ENCODE results near the gene VPS4B. TPM values are rescaled to one million over a fixed set of nuclear protein-coding genes. Genes with fewer than 3 reads are reported as not detected.

Gene VPS4B
- total RNA-seq, 1 donor, result 47.4 TPM

DNA sequence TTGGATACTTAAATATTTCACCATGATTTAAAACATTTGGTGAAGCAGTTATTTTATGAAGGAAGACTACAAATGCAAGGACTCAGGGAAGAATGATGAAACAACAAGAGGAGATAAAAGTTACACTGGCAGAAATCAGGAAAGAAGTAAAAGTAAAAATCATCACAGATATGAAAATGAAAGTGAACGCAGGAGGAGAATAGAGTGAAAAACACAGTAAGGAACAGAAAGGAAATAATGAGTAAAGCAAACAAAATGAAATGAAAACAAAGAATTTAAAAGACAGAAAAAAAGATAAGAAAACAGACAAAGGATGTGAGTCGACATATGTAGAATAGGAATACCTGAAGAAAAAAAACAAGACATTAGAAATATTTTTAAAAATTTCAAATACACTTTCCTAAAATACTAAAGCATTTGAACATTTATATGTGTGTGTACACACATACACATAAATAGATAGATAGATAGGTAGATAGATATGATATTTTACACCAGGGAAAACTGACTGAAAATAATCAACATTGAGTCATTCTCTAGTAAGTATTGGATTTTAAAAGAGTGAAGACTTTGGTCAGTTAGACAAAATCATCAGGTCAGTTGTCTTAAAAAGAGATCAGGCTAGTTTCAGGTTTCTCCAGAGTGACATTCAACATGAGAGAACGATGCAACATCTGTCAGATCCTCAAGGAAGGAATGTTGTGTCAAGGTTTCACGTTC lies 43.2 kb downstream of the VPS4B start:
- peaks cover 7% of the 10 kb centered on the region for H3K36me3 ChIP-seq (ENCODE audit: insufficient read depth, low read length)
- TF ChIP-seq, protein P1, sequence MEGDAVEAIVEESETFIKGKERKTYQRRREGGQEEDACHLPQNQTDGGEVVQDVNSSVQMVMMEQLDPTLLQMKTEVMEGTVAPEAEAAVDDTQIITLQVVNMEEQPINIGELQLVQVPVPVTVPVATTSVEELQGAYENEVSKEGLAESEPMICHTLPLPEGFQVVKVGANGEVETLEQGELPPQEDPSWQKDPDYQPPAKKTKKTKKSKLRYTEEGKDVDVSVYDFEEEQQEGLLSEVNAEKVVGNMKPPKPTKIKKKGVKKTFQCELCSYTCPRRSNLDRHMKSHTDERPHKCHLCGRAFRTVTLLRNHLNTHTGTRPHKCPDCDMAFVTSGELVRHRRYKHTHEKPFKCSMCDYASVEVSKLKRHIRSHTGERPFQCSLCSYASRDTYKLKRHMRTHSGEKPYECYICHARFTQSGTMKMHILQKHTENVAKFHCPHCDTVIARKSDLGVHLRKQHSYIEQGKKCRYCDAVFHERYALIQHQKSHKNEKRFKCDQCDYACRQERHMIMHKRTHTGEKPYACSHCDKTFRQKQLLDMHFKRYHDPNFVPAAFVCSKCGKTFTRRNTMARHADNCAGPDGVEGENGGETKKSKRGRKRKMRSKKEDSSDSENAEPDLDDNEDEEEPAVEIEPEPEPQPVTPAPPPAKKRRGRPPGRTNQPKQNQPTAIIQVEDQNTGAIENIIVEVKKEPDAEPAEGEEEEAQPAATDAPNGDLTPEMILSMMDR (IDR thresholded peaks at IDR 0.05; ENCODE audit: extremely low read depth, low read depth, low read length), result no peak
- no peak overlapping the region for H3K27ac ChIP-seq (ENCODE audit: low read depth, low read length)
- no peak overlapping the region for H2AFZ ChIP-seq (ENCODE audit: low read length)
- peaks cover 6% of the 10 kb centered on the region for H3K4me1 ChIP-seq (ENCODE audit: insufficient read depth, low read length)
- H3K27me3 ChIP-seq (ENCODE audit: insufficient read depth, low read length), result no peaks in the 10 kb centered on the region
- no peaks in the 10 kb centered on the region for H4K20me1 ChIP-seq (ENCODE audit: insufficient read depth, low read length)
- H3K4me2 ChIP-seq (ENCODE audit: insufficient read depth, low read length), result peak overlapping the region; percentile 25
- no peak for DNase-seq (ENCODE audit: insufficient read length, low spot score, missing footprints)
- no peaks in the 10 kb centered on the region for H3K9me3 ChIP-seq (ENCODE audit: low read depth, low read length)
- H3K79me2 ChIP-seq (ENCODE audit: insufficient read depth, low read length), result no peaks in the 10 kb centered on the region
- no peak overlapping the region for H3K4me3 ChIP-seq (ENCODE audit: insufficient read depth, low read length)

DNA sequence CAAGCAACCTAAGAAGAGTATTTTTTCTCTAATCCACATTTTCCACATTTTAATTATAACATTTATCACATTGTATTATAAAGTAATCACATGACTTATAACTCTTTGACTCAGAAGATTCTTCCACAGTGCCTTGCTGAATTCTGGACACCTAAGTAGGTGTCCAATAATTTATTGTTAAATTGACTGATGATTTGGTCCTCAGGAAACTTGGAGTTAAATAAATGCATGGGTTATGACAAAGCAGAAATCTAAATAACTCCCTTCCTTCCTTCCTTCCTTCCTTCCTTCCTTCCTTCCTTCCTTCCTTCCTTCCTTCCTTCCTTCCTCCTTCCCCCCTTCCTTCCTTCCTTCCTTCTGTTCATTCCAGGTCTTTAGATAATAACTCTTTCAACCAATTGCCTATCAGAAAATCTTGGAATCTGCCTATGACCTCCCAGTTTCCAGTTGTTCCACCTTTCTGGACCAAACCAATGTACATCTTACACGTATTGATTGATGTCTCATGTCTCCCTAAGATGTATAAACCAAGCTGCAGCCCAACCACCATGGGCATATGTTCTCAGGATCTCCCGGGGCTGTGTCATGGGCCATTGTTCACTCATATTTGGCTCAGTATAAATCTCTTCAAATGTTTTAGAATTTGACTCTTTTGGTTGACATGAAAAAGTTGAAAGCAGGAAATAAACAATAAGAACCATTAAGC lies 44.8 kb downstream of the VPS4B start:
- Histone ChIP-seq H3K4me1 (ENCODE audit: insufficient read depth, low read length) (peaks cover 6% of the 10 kb centered on the region), H3K4me3 (ENCODE audit: insufficient read depth, low read length) (no peak overlapping the region), H4K20me1 (ENCODE audit: insufficient read depth, low read length) (no peaks in the 10 kb centered on the region), H3K27ac (ENCODE audit: low read depth, low read length) (no peak overlapping the region), H2AFZ (ENCODE audit: low read length) (no peak overlapping the region), H3K27me3 (ENCODE audit: insufficient read depth, low read length) (no peaks in the 10 kb centered on the region), H3K36me3 (ENCODE audit: insufficient read depth, low read length) (no peaks in the 10 kb centered on the region), H3K79me2 (ENCODE audit: insufficient read depth, low read length) (no peaks in the 10 kb centered on the region), H3K9me3 (ENCODE audit: low read depth, low read length) (no peaks in the 10 kb centered on the region), H3K4me2 (ENCODE audit: insufficient read depth, low read length) (no peak overlapping the region)
- TF ChIP-seq, protein P1 (IDR thresholded peaks at IDR 0.05; ENCODE audit: extremely low read depth, low read depth, low read length), result no peak
- DNase-seq (ENCODE audit: insufficient read length, low spot score, missing footprints), result no peak

DNA sequence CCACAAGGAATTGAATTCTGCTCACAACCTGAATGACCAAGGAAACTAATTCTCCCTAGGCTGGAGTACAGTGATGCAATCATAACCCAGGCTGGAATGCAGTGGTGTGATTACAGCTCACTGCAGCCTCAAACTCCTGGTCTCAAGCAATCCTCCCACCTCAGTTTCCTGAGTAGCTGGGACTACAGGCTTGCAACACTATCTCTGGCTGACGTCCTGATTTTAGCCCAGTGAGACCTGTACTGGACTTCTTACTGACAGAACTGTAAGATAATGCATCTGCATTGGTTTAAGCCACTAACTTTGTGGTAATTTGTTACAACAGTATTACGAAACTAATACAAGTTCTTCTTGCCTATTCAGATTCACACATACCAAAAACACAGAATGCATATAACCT lies 45.7 kb downstream of the VPS4B start:
- H3K27ac ChIP-seq (ENCODE audit: low read depth, low read length), result no peak overlapping the region
- TF ChIP-seq, protein P1 (IDR thresholded peaks at IDR 0.05; ENCODE audit: extremely low read depth, low read depth, low read length), result no peak
- no peak for DNase-seq (ENCODE audit: insufficient read length, low spot score, missing footprints)
- no peaks in the 10 kb centered on the region for H3K36me3 ChIP-seq (ENCODE audit: insufficient read depth, low read length)
- H3K79me2 ChIP-seq (ENCODE audit: insufficient read depth, low read length), result no peaks in the 10 kb centered on the region
- no peaks in the 10 kb centered on the region for H3K9me3 ChIP-seq (ENCODE audit: low read depth, low read length)
- H3K4me1 ChIP-seq (ENCODE audit: insufficient read depth, low read length), result peaks cover 6% of the 10 kb centered on the region
- H3K4me3 ChIP-seq (ENCODE audit: insufficient read depth, low read length), result no peak overlapping the region
- H3K4me2 ChIP-seq (ENCODE audit: insufficient read depth, low read length), result no peak overlapping the region
- no peaks in the 10 kb centered on the region for H3K27me3 ChIP-seq (ENCODE audit: insufficient read depth, low read length)
- H2AFZ ChIP-seq (ENCODE audit: low read length), result no peak overlapping the region
- H4K20me1 ChIP-seq (ENCODE audit: insufficient read depth, low read length), result no peaks in the 10 kb centered on the region

DNA sequence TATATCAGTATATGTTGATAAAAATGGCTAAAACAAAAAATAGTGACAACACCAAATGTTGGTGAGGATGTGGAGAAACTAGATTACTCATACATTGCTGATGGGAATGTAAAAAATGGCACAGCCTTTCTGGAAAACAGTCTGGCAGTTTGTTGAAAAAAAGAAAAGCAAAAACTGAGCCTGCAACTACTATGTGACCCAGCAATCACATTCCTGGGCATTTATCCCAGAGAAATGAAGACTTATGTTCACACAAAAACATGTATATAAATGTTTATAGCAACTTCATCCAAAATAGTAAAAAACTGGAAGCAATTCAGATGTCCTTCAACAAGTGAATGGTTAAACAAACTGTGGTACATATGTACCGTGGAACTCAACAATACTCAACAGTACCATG lies 47.7 kb downstream of the VPS4B start:
- Histone ChIP-seq H3K27me3 (ENCODE audit: insufficient read depth, low read length) (no peaks in the 10 kb centered on the region), H4K20me1 (ENCODE audit: insufficient read depth, low read length) (no peaks in the 10 kb centered on the region), H3K27ac (ENCODE audit: low read depth, low read length) (no peak overlapping the region), H3K9me3 (ENCODE audit: low read depth, low read length) (no peaks in the 10 kb centered on the region), H3K4me3 (ENCODE audit: insufficient read depth, low read length) (no peak overlapping the region), H3K4me2 (ENCODE audit: insufficient read depth, low read length) (no peak overlapping the region), H3K4me1 (ENCODE audit: insufficient read depth, low read length) (peaks cover 4% of the 10 kb centered on the region), H2AFZ (ENCODE audit: low read length) (no peak overlapping the region), H3K36me3 (ENCODE audit: insufficient read depth, low read length) (no peaks in the 10 kb centered on the region), H3K79me2 (ENCODE audit: insufficient read depth, low read length) (no peaks in the 10 kb centered on the region)
- no peak for DNase-seq (ENCODE audit: insufficient read length, low spot score, missing footprints)
- TF ChIP-seq, protein P1 (IDR thresholded peaks at IDR 0.05; ENCODE audit: extremely low read depth, low read depth, low read length), result no peak

Data from osteoblast (primary cell).